ENCODE results near the gene CATSPER1. TPM values are rescaled to one million over a fixed set of nuclear protein-coding genes. Genes with fewer than 3 reads are reported as not detected.

The CATSPER1 gene
- polyA plus RNA-seq, 1 experiment = 0.69 TPM

DNA sequence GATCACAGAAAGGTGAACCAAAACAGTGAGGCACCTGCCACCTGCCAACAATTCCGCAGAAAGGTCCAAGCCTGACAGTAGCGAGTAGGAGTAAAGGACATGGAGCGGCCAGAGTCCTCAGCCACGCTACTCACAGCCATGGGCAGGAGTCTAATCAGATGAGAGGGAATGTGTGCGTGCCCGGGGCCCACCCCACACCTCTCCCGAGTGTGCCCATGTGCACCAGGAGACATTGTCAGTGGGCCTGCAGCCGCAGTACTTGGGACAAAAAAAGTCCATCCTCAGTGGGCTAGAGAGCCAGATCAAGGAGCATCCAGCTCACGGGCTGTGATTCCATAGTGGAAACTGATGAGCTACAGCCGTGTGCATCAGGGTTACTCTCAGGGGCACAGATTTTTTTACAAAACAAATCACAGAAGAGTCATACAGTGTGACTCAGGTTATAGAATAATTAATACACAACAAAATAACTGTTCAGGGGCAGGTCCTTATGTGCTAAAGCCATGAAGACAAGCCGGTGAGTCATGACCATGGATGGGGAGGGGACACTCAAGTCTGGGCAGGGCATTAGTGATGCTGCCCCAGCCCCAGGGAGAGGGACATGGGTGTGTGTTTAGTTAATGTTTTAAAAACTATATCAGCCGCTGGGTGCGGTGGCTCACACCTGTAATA lies 52.7 kb downstream of the CATSPER1 start:
- ChIA-PET CTCF (no interaction called here), POLR2A (no interaction called here)
- H3K4me3 ChIP-seq (ENCODE audit: low read depth, low read length) = no peak overlapping the region
- peaks cover 27% of the 10 kb centered on the region for H3K36me3 ChIP-seq (ENCODE audit: control insufficient read depth, insufficient read depth, low read length)
- TF ChIP-seq, protein P1, sequence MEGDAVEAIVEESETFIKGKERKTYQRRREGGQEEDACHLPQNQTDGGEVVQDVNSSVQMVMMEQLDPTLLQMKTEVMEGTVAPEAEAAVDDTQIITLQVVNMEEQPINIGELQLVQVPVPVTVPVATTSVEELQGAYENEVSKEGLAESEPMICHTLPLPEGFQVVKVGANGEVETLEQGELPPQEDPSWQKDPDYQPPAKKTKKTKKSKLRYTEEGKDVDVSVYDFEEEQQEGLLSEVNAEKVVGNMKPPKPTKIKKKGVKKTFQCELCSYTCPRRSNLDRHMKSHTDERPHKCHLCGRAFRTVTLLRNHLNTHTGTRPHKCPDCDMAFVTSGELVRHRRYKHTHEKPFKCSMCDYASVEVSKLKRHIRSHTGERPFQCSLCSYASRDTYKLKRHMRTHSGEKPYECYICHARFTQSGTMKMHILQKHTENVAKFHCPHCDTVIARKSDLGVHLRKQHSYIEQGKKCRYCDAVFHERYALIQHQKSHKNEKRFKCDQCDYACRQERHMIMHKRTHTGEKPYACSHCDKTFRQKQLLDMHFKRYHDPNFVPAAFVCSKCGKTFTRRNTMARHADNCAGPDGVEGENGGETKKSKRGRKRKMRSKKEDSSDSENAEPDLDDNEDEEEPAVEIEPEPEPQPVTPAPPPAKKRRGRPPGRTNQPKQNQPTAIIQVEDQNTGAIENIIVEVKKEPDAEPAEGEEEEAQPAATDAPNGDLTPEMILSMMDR (IDR thresholded peaks at IDR 0.05; ENCODE audit: insufficient read depth, low read depth, low read length) = no peak
- DNase-seq (ENCODE audit: low read depth) = no peak
- no peaks in the 10 kb centered on the region for H3K27me3 ChIP-seq (ENCODE audit: control insufficient read depth, insufficient read depth, low read length)

DNA sequence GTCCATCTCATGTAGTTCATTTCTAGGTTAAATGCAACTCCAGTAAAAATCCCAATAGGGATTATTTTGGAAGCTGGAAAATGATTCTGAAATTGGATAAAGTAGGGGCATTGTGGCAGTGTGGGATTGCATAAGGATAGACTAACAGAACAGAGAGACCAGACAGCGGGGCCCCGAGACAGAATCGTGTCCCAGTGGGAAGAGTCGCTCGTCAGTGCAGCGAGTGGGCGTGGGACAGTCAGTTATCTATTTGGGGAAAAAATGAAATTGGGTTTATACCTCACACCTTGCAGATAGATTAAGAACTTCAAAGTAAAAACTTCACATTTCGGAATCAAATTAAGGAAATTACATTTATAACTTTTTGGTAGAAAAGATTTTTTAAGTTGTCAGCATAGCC lies 54.2 kb downstream of the CATSPER1 start:
- CTCF ChIA-PET = interaction anchor here (1.4 kb wide), 2 partner anchors 73 to 87 kb away, joined by 3 to 7 read pairs; no protein-coding TSS in a partner anchor
- peaks cover 26% of the 10 kb centered on the region for H3K36me3 ChIP-seq (ENCODE audit: control insufficient read depth, insufficient read depth, low read length)

DNA sequence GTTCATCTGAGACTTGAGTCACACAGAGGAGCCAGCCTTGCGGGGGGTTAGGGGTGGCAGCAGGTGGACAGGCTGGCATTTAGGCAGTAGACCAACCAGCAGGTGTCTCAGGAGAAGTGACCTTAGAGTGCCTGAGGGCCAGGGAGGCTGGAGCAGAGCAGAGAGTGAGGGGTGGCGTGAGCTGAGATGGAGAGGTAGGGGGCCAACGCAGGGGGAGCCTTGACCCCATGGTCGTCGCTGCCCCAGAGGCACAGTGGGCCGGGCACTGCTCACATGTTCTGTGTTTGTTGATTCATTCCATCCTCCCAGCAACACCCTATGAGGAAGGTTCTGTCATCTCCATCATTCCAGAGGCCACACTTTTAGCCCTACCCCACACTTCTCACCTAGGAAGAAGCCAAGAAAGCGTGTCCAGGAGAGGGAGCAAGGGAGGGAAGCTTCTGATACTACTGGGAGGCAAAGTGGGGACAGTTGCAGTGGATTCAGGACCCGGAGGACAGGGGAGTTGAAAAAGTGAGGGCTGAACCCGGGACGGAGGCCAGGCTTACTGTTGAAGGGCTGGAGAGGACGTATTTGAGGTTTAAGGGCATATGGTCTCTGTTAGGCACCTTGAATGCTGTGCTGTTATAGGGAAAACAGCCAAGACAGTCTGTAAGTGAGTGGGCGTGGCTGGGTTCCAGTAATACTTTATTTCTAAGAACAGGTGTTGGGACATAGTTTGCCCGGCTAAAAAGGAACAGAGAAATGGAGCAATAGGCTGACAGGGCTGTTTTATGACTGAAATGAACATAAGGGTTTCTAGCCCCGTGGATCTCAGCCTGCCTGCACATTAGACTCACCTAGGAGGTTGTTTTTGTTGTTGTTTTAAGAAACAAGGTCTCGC lies 57.4 kb downstream of the CATSPER1 start:
- Histone ChIP-seq H3K4me3 (ENCODE audit: low read depth, low read length) (no peak overlapping the region), H3K27me3 (ENCODE audit: control insufficient read depth, insufficient read depth, low read length) (no peaks in the 10 kb centered on the region), H3K36me3 (ENCODE audit: control insufficient read depth, insufficient read depth, low read length) (peaks cover 46% of the 10 kb centered on the region)
- ChIA-PET CTCF (interaction anchor here (0.6 kb wide), 1 partner anchor 420 kb away, joined by 3 read pairs; no protein-coding TSS in a partner anchor), POLR2A (no interaction called here)
- no peak for DNase-seq (ENCODE audit: low read depth)
- TF ChIP-seq, protein P1 (IDR thresholded peaks at IDR 0.05; ENCODE audit: insufficient read depth, low read depth, low read length) = no peak

More for the DNA sequence above, 54.2 kb downstream of the CATSPER1 start:
- Histone ChIP-seq H3K27me3 (ENCODE audit: control insufficient read depth, insufficient read depth, low read length) (no peaks in the 10 kb centered on the region), H3K4me3 (ENCODE audit: low read depth, low read length) (no peak overlapping the region)
- TF ChIP-seq, protein P1 (IDR thresholded peaks at IDR 0.05; ENCODE audit: insufficient read depth, low read depth, low read length) = no peak
- DNase-seq (ENCODE audit: low read depth) = no peak
- POLR2A ChIA-PET = no interaction called here

DNA sequence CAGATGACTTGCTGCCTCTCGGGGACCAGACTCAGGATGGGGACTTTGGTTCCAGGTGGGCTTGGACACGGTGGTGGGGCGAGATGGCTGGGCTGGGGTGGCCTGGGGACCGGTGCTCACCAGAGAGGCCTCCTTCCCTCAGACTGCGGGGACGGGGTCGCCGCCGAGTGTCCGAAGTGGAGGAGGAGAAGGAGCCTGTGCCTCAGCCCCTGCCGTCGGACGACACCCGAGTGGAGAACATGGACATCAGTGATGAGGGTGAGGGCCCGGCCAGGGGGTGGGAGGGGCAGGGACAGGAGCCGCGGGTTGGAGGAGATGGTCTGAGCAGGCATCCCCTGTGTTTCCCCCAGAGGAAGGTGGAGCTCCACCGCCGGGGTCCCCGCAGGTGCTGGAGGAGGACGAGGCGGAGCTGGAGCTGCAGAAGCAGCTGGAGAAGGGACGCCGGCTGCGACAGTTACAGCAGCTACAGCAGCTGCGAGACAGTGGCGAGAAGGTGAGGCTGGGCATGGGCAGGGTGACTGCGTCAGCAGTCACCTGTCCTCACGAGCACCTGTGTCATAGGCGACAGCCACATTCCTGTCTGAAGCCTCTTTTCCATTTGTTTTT lies 58.8 kb downstream of the CATSPER1 start:
- no peak for DNase-seq (ENCODE audit: low read depth)
- POLR2A ChIA-PET = no interaction called here
- peaks cover 43% of the 10 kb centered on the region for H3K36me3 ChIP-seq (ENCODE audit: control insufficient read depth, insufficient read depth, low read length)
- no peaks in the 10 kb centered on the region for H3K27me3 ChIP-seq (ENCODE audit: control insufficient read depth, insufficient read depth, low read length)
- no peak overlapping the region for H3K4me3 ChIP-seq (ENCODE audit: low read depth, low read length)
- CTCF ChIA-PET = no interaction called here
- TF ChIP-seq, protein P1 (IDR thresholded peaks at IDR 0.05; ENCODE audit: insufficient read depth, low read depth, low read length) = no peak

Other genes with a start within 250 kb of the CATSPER1 start
- 4.6 and 7.5 TPM in 2 replicates for gene AP5B1, start 245.5 kb downstream of the CATSPER1 start, polyA plus RNA-seq (2011; rRNA removed)
- not detected in 2 replicates for gene OVOL1, start 239.4 kb downstream of the CATSPER1 start, polyA plus RNA-seq (2011; rRNA removed)
- gene SNX32, start 192.5 kb downstream of the CATSPER1 start, polyA plus RNA-seq (2011; rRNA removed) = 0.13 and 0.22 TPM in 2 replicates
- gene CFL1, start 168.3 kb downstream of the CATSPER1 start, polyA plus RNA-seq (2011; rRNA removed) = 1,912 and 2,736 TPM in 2 replicates
- gene MUS81, start 166.0 kb downstream of the CATSPER1 start, polyA plus RNA-seq (2011; rRNA removed) = 31.1 and 63.8 TPM in 2 replicates
- gene EFEMP2, start 153.7 kb downstream of the CATSPER1 start, polyA plus RNA-seq (2011; rRNA removed) = 258 and 497 TPM in 2 replicates
- gene CTSW, start 146.6 kb downstream of the CATSPER1 start, polyA plus RNA-seq (2011; rRNA removed) = 0.15 and 0.21 TPM in 2 replicates
- gene FIBP, start 138.0 kb downstream of the CATSPER1 start, polyA plus RNA-seq (2011; rRNA removed) = 136 and 199 TPM in 2 replicates
- gene CCDC85B, start 135.8 kb downstream of the CATSPER1 start, polyA plus RNA-seq (2011; rRNA removed) = 23.7 and 33.4 TPM in 2 replicates
- 8.2 and 10.3 TPM in 2 replicates for gene FOSL1, start 126.1 kb downstream of the CATSPER1 start, polyA plus RNA-seq (2011; rRNA removed)
- gene C11orf68, start 107.4 kb downstream of the CATSPER1 start, polyA plus RNA-seq (2011; rRNA removed) = 49.8 and 81.9 TPM in 2 replicates
- 137 and 141 TPM in 2 replicates for gene DRAP1, start 107.1 kb downstream of the CATSPER1 start, polyA plus RNA-seq (2011; rRNA removed)
- not detected in 2 replicates for gene TSGA10IP, start 81.0 kb downstream of the CATSPER1 start, polyA plus RNA-seq (2011; rRNA removed)
- 12.0 and 13.2 TPM in 2 replicates for gene SART1, start 64.7 kb downstream of the CATSPER1 start, polyA plus RNA-seq (2011; rRNA removed)
- 24.0 and 27.7 TPM in 2 replicates for gene EIF1AD, start 24.3 kb downstream of the CATSPER1 start, polyA plus RNA-seq (2011; rRNA removed)
- gene BANF1, start 24.0 kb downstream of the CATSPER1 start, polyA plus RNA-seq (2011; rRNA removed) = 210 and 223 TPM in 2 replicates
- gene CST6, start 14.5 kb downstream of the CATSPER1 start, polyA plus RNA-seq (2011; rRNA removed) = 4.8 and 5.9 TPM in 2 replicates
- gene GAL3ST3, start 22.7 kb upstream of the CATSPER1 start, polyA plus RNA-seq (2011; rRNA removed) = not detected in 2 replicates
- 70.3 and 82.7 TPM in 2 replicates for gene SF3B2, start 25.9 kb upstream of the CATSPER1 start, polyA plus RNA-seq (2011; rRNA removed)
- gene PACS1, start 43.8 kb upstream of the CATSPER1 start, polyA plus RNA-seq (2011; rRNA removed) = 34.3 and 35.8 TPM in 2 replicates
- 9.8 and 16.3 TPM in 2 replicates for gene KLC2, start 231.2 kb upstream of the CATSPER1 start, polyA plus RNA-seq (2011; rRNA removed)
- gene RAB1B, start 242.2 kb upstream of the CATSPER1 start, polyA plus RNA-seq (2011; rRNA removed) = 170 and 251 TPM in 2 replicates

Data from BJ (cell line).